HG03039 (cell line): ENCODE results near the gene CTRL.
"Not testable (repeated sequence)": the region's sequence is repeated elsewhere in the genome, so short reads cannot be mapped to it uniquely, and the experiment has no call there.

Experiments used
- ATAC-seq: cut with Tn5 transposase; IDR thresholded peaks from one replicate; pipeline ENCODE4 v1.9.1; 2021; ENCODE audit warnings: mild to moderate bottlenecking, moderate library complexity; ENCODE audit not compliant: unreplicated experiment

The CTRL gene

GRCh38 chr16:67942510-67943255, 11.0 kb upstream of the CTRL start:
- ATAC-seq, result no peak

GRCh38 chr16:67942200-67942509, 10.5 kb upstream of the CTRL start:
- ATAC-seq, result no peak

GRCh38 chr16:67941469-67942199, 10.0 kb upstream of the CTRL start:
- no peak for ATAC-seq

- no peak for ATAC-seq
These were observed 8.9 kb upstream of the CTRL start for GRCh38 chr16:67940446-67941089.

GRCh38 chr16:67939507-67940445, 8.1 kb upstream of the CTRL start:
- ATAC-seq, result no peak

GRCh38 chr16:67937713-67938112, 6.1 kb upstream of the CTRL start:
- not testable (repeated sequence) for ATAC-seq

- ATAC-seq, result no peak
These were observed 5.4 kb upstream of the CTRL start for GRCh38 chr16:67936880-67937605.

GRCh38 chr16:67936124-67936879, 4.6 kb upstream of the CTRL start, which contains the start of gene PSMB10:
Gene PSMB10 (minus strand): TSS chr16:67936850. CDS start chr16:67936749, 101 bp downstream.
- ATAC-seq, result no peak

- peak; percentile 90 for ATAC-seq
These were observed 3.9 kb upstream of the CTRL start for GRCh38 chr16:67935402-67936123.

- ATAC-seq, result no peak
These were observed 3.4 kb upstream of the CTRL start for GRCh38 chr16:67935101-67935401.

GRCh38 chr16:67934306-67935100, 2.8 kb upstream of the CTRL start:
- ATAC-seq, result no peak

GRCh38 chr16:67933805-67934204, 2.1 kb upstream of the CTRL start:
- ATAC-seq, result no peak

- ATAC-seq, result no peak
These were observed 789 bp upstream of the CTRL start for GRCh38 chr16:67932462-67932840.

GRCh38 chr16:67930678-67931211, 917 bp downstream of the CTRL start:
- no peak for ATAC-seq

- ATAC-seq, result no peak
These were observed 1.5 kb downstream of the CTRL start for GRCh38 chr16:67930191-67930590.

GRCh38 chr16:67928561-67929364, 2.9 kb downstream of the CTRL start:
- ATAC-seq, result no peak

GRCh38 chr16:67928147-67928546, 3.5 kb downstream of the CTRL start:
- no peak for ATAC-seq
